Mammary microvascular endothelial cell (primary cell): ENCODE measurements around the gene ADK. TPM values are rescaled to one million over a fixed set of nuclear protein-coding genes. Genes with fewer than 3 reads are reported as not detected.

Experiments
- total RNA-seq: library from RNA; depleted of rRNA; stranded (reverse); fragments of >200 nt; gene quantifications from 2 replicates; pipeline ENCODE4 v1.2.3, GENCODE V29; 2015

ADK gene
- total RNA-seq: 47.6 and 51.2 TPM in 2 replicates

GRCh38 chr10:74150990-74151878 is at the start of gene ADK:
TSS of gene ADK (plus strand) at chr10:74151221. CDS start at chr10:74151279, 58 bp downstream.

GRCh38 chr10:74150204-74150989 is 624 bp upstream of the ADK start, which contains the start of gene AP3M1:
TSS of gene AP3M1 (minus strand) at chr10:74150828. CDS start at chr10:74138379, 12,449 bp downstream.

Other genes starting within 250 kb of the ADK start
- gene PLAU, start 240.1 kb upstream of the ADK start, total RNA-seq: 125 and 148 TPM in 2 replicates
- gene VCL, start 153.1 kb upstream of the ADK start, total RNA-seq: 145 and 168 TPM in 2 replicates
- gene AP3M1, start 393 bp upstream of the ADK start, total RNA-seq: 40.8 and 45.8 TPM in 2 replicates